Measurements from ENCODE around the gene HDAC5.
"Not testable (repeated sequence)": the region's sequence is repeated elsewhere in the genome, so short reads cannot be mapped to it uniquely, and the experiment has no call there.

Gene HDAC5

GRCh38 chr17:44037471-44037870 lies 86.0 kb downstream of the HDAC5 start:
- Histone ChIP-seq H4K20me1 (ENCODE audit: insufficient read depth, low read length) (peaks cover 14% of the 10 kb centered on the region), H3K4me1 (ENCODE audit: low read length) (peaks cover 13% of the 10 kb centered on the region), H3K9ac (ENCODE audit: low read length) (no peak overlapping the region), H3K4me3 (ENCODE audit: low read length) (no peak overlapping the region), H3K36me3 (replicated peaks; ENCODE audit: low read depth, low read length) (peaks cover 37% of the 10 kb centered on the region), H3K27me3 (ENCODE audit: low read depth, low read length) (no peaks in the 10 kb centered on the region), H3K4me2 (ENCODE audit: low read length) (no peak overlapping the region), H2AFZ (ENCODE audit: low read depth, low read length) (no peak overlapping the region), H3K79me2 (ENCODE audit: low read length) (peaks cover 27% of the 10 kb centered on the region), H3K9me3 (ENCODE audit: insufficient read depth, low read length) (no peaks in the 10 kb centered on the region), H3K27ac (ENCODE audit: low read length) (no peak overlapping the region)
- no peak for TF ChIP-seq EZH2phosphoT487 (IDR thresholded peaks at IDR 0.05; ENCODE audit: low read depth)
- TF ChIP-seq CTCF (IDR thresholded peaks at IDR 0.05; ENCODE audit: low read depth, low read length): no peak

- not testable (repeated sequence) for H3K27me3 ChIP-seq (ENCODE audit: low read depth, low read length); H3K4me3 ChIP-seq (ENCODE audit: low read length); H3K9ac ChIP-seq (ENCODE audit: low read length); H3K4me1 ChIP-seq (ENCODE audit: low read length); H4K20me1 ChIP-seq (ENCODE audit: insufficient read depth, low read length); H2AFZ ChIP-seq (ENCODE audit: low read depth, low read length); H3K9me3 ChIP-seq (ENCODE audit: insufficient read depth, low read length); H3K4me2 ChIP-seq (ENCODE audit: low read length); H3K79me2 ChIP-seq (ENCODE audit: low read length); H3K27ac ChIP-seq (ENCODE audit: low read length)
- H3K36me3 ChIP-seq (replicated peaks; ENCODE audit: low read depth, low read length): peaks cover 43% of the 10 kb centered on the region
Observed at GRCh38 chr17:44034688-44035087, 88.8 kb downstream of the HDAC5 start.

GRCh38 chr17:44033861-44034408 lies 89.5 kb downstream of the HDAC5 start:
- Histone ChIP-seq H3K4me1 (ENCODE audit: low read length) (peaks cover 7% of the 10 kb centered on the region), H3K9ac (ENCODE audit: low read length) (no peak overlapping the region), H3K27ac (ENCODE audit: low read length) (peak overlapping the region; percentile 4; the same call in 1 of the 2 replicates), H3K4me3 (ENCODE audit: low read length) (no peak overlapping the region), H2AFZ (ENCODE audit: low read depth, low read length) (no peak overlapping the region), H4K20me1 (ENCODE audit: insufficient read depth, low read length) (no peaks in the 10 kb centered on the region), H3K4me2 (ENCODE audit: low read length) (peak overlapping the region; percentile 21; the same call in 1 of the 2 replicates), H3K9me3 (ENCODE audit: insufficient read depth, low read length) (no peaks in the 10 kb centered on the region), H3K27me3 (ENCODE audit: low read depth, low read length) (no peaks in the 10 kb centered on the region), H3K79me2 (ENCODE audit: low read length) (no peaks in the 10 kb centered on the region; the same call in 1 of the 2 replicates), H3K36me3 (replicated peaks; ENCODE audit: low read depth, low read length) (peaks cover 43% of the 10 kb centered on the region)
- TF ChIP-seq CTCF (IDR thresholded peaks at IDR 0.05; ENCODE audit: low read depth, low read length) (no peak), EZH2phosphoT487 (IDR thresholded peaks at IDR 0.05; ENCODE audit: low read depth) (no peak)

- Histone ChIP-seq H3K27me3 (ENCODE audit: low read depth, low read length) (no peaks in the 10 kb centered on the region), H4K20me1 (ENCODE audit: insufficient read depth, low read length) (no peaks in the 10 kb centered on the region), H2AFZ (ENCODE audit: low read depth, low read length) (no peak overlapping the region), H3K79me2 (ENCODE audit: low read length) (no peaks in the 10 kb centered on the region), H3K9ac (ENCODE audit: low read length) (no peak overlapping the region), H3K27ac (ENCODE audit: low read length) (no peak overlapping the region), H3K9me3 (ENCODE audit: insufficient read depth, low read length) (no peaks in the 10 kb centered on the region), H3K36me3 (replicated peaks; ENCODE audit: low read depth, low read length) (peaks cover 38% of the 10 kb centered on the region), H3K4me2 (ENCODE audit: low read length) (no peak overlapping the region), H3K4me3 (ENCODE audit: low read length) (no peak overlapping the region), H3K4me1 (ENCODE audit: low read length) (peaks cover 7% of the 10 kb centered on the region)
- TF ChIP-seq EZH2phosphoT487 (IDR thresholded peaks at IDR 0.05; ENCODE audit: low read depth): no peak
- TF ChIP-seq CTCF (IDR thresholded peaks at IDR 0.05; ENCODE audit: low read depth, low read length): no peak
Observed at GRCh38 chr17:44030482-44030881, 93.0 kb downstream of the HDAC5 start.

Measured in OCI-LY3 (cell line).